H1 (cell line): ENCODE data around the gene EIF3B. TPM values are rescaled to one million over a fixed set of nuclear protein-coding genes. Genes with fewer than 3 reads are reported as not detected.

Experiments used
- BRCA1 ChIP-seq: IDR thresholded peaks from 2 replicates; pipeline ENCODE4 v1.6.1; 2012; ENCODE audit warnings: low read depth, low read length, improper control_type of control experiment
- MAFK ChIP-seq: IDR thresholded peaks from 2 replicates; pipeline ENCODE4 v1.6.1; 2012; ENCODE audit warnings: low read depth, mild to moderate bottlenecking, improper control_type of control experiment, low read length
- NANOG ChIP-seq: IDR thresholded peaks from 2 replicates; pipeline ENCODE4 v1.6.1; 2011; ENCODE audit warnings: low read length, low read depth, mild to moderate bottlenecking, inconsistent platforms; ENCODE audit not compliant: insufficient read depth, poor library complexity, severe bottlenecking
- SRF ChIP-seq: IDR thresholded peaks from 2 replicates; pipeline ENCODE4 v1.6.1; 2011; ENCODE audit warnings: mild to moderate bottlenecking, low read depth, low read length, moderate library complexity
- polyA plus RNA-seq, 7 experiments: library from polyadenylated mRNA; depleted of rRNA in 3 of 7; stranded (reverse) in 5 of 7; unstranded in 2 of 7; fragments of >200 nt in 5 of 7; fragments of 200-250 nt in 2 of 7; gene quantifications; 1 replicate in 5 of 7; 2 replicates in 1 of 7; 4 replicates in 1 of 7; pipeline versions ENCODE4 v1.2.1 to v1.2.3, GENCODE V29; 2011 to 2013; ENCODE audit warnings: missing spikeins in 2 of 7, mixed read lengths in 2 of 7
- total RNA-seq: library from RNA; stranded (reverse); fragmentation: NEBNext Ultra II Directional; extraction: Animal tissue kit (Norgen Biotek cat#: 25700); gene quantifications from 2 replicates; pipeline ENCODE4 v1.2.1, GENCODE V29; 2021

Gene EIF3B
- total and polyA plus RNA-seq, 2 of the 8 experiments (the other 6 are each of a cell fraction or from before 2014, with no cell fraction given): 167 to 316 TPM

GRCh38 chr7:2405601-2406345, 51.1 kb downstream of the EIF3B start (continued):
- TF ChIP-seq NANOG: no peak
- no peak for TF ChIP-seq SRF
- no peak for TF ChIP-seq MAFK
- no peak for TF ChIP-seq BRCA1
